Liver (tissue), 9 donors: ENCODE results near the gene CCDC97. TPM values are rescaled to one million over a fixed set of nuclear protein-coding genes. Genes with fewer than 3 reads are reported as not detected.

Experiments used
- DNase-seq: peaks from one replicate; pipeline ENCODE4 v3.0.0-alpha.2; 2017; ENCODE audit warnings: low spot score
- H3K27ac ChIP-seq, 2 donors: one replicate each; pipeline ENCODE4 v1.7.0; 2013; ENCODE audit warnings: inconsistent platforms in 2 of 2, low read length in 2 of 2, control low read depth in 1 of 2, low read depth in 1 of 2, mild to moderate bottlenecking in 1 of 2
- H3K27me3 ChIP-seq, 4 donors: one replicate each; pipeline versions ENCODE4 v1.6.1 to v1.7.0; 2013; ENCODE audit warnings: low read length in 3 of 4, inconsistent platforms in 1 of 4, mild to moderate bottlenecking in 1 of 4, moderate library complexity in 1 of 4; ENCODE audit not compliant: control insufficient read depth in 4 of 4, insufficient read depth in 4 of 4
- H3K36me3 ChIP-seq, 4 donors: one replicate each; pipeline versions ENCODE4 v1.6.1 to v1.7.0; 2013; ENCODE audit warnings: low read length in 3 of 4, mild to moderate bottlenecking in 3 of 4, low read depth in 1 of 4, moderate library complexity in 1 of 4; ENCODE audit not compliant: control insufficient read depth in 4 of 4, insufficient read depth in 3 of 4
- H3K4me1 ChIP-seq, 4 donors: one replicate each; pipeline versions ENCODE4 v1.6.1 to v1.7.0; 2013; ENCODE audit warnings: low read length in 3 of 4, mild to moderate bottlenecking in 3 of 4, moderate library complexity in 1 of 4; ENCODE audit not compliant: control insufficient read depth in 4 of 4, insufficient read depth in 4 of 4
- H3K4me3 ChIP-seq, 3 donors: one replicate each; pipeline versions ENCODE4 v1.6.1 to v1.7.0; 2013; ENCODE audit warnings: low read length in 3 of 3, control low read depth in 1 of 3, low read depth in 1 of 3, mild to moderate bottlenecking in 1 of 3
- H3K9ac ChIP-seq, 2 donors: one replicate each; pipeline ENCODE4 v1.7.0; 2013; ENCODE audit warnings: low read length in 2 of 2, mild to moderate bottlenecking in 2 of 2, moderate library complexity in 2 of 2, control low read depth in 1 of 2, low read depth in 1 of 2
- H3K9me3 ChIP-seq, 4 donors: one replicate each; pipeline versions ENCODE4 v1.6.1 to v1.7.0; 2013; ENCODE audit warnings: low read length in 3 of 4; ENCODE audit not compliant: control insufficient read depth in 4 of 4
- ATF3 ChIP-seq: IDR thresholded peaks from 2 replicates; pipeline ENCODE4 v1.6.1; 2016; ENCODE audit warnings: antibody characterized with exemption
- EGR1 ChIP-seq, 2 donors: IDR thresholded peaks; 2 replicates each; pipeline ENCODE4 v1.6.1; 2016 to 2018; ENCODE audit warnings: antibody characterized with exemption in 2 of 2, low read depth in 2 of 2
- FOXA1 ChIP-seq: IDR thresholded peaks from 2 replicates; pipeline ENCODE4 v1.6.1; 2016; ENCODE audit warnings: antibody characterized with exemption
- FOXA2 ChIP-seq: IDR thresholded peaks from 2 replicates; pipeline ENCODE4 v1.6.1; 2016; ENCODE audit warnings: antibody characterized with exemption
- GABPA ChIP-seq, 2 donors: IDR thresholded peaks in 1 of 2; conservative IDR thresholded peaks in 1 of 2; 2 replicates each; pipeline ENCODE4 v1.6.1; 2016; ENCODE audit warnings: antibody characterized with exemption in 2 of 2, mild to moderate bottlenecking in 1 of 2, moderate library complexity in 1 of 2
- HNF4A ChIP-seq, 2 donors: conservative IDR thresholded peaks; 2 replicates each; pipeline ENCODE4 v1.6.1; 2016; ENCODE audit warnings: antibody characterized with exemption in 2 of 2, mild to moderate bottlenecking in 2 of 2
- HNF4G ChIP-seq: IDR thresholded peaks from 2 replicates; pipeline ENCODE4 v1.6.1; 2016; ENCODE audit warnings: antibody characterized with exemption
- JUND ChIP-seq, 2 donors: IDR thresholded peaks; 2 replicates each; pipeline ENCODE4 v1.6.1; 2016; ENCODE audit warnings: antibody characterized with exemption in 2 of 2
- MAX ChIP-seq: IDR thresholded peaks from 2 replicates; pipeline ENCODE4 v1.6.1; 2016; ENCODE audit warnings: antibody characterized with exemption
- NR2F2 ChIP-seq: IDR thresholded peaks from 2 replicates; pipeline ENCODE4 v1.6.1; 2016; ENCODE audit warnings: antibody characterized with exemption
- RAD21 ChIP-seq, 2 donors: IDR thresholded peaks; 2 replicates each; pipeline ENCODE4 v1.6.1; 2016; ENCODE audit warnings: antibody characterized with exemption in 2 of 2, mild to moderate bottlenecking in 2 of 2
- RXRA ChIP-seq, 2 donors: IDR thresholded peaks; 2 replicates each; pipeline ENCODE4 v1.6.1; 2017 to 2018; ENCODE audit warnings: antibody characterized with exemption in 2 of 2, mild to moderate bottlenecking in 1 of 2
- SP1 ChIP-seq: IDR thresholded peaks from 2 replicates; pipeline ENCODE4 v1.6.1; 2018; ENCODE audit warnings: antibody characterized with exemption, mild to moderate bottlenecking
- TAF1 ChIP-seq: conservative IDR thresholded peaks from 2 replicates; pipeline ENCODE4 v1.6.1; 2016; ENCODE audit warnings: antibody characterized with exemption, mild to moderate bottlenecking
- YY1 ChIP-seq: IDR thresholded peaks from 2 replicates; pipeline ENCODE4 v1.6.1; 2016; ENCODE audit warnings: antibody characterized with exemption, mild to moderate bottlenecking
- ZBTB33 ChIP-seq: IDR thresholded peaks from 2 replicates; pipeline ENCODE4 v1.6.1; 2016; ENCODE audit warnings: antibody characterized with exemption
- WGBS: extraction: QIAGEN DNeasy Blood & Tissue Kit; methylation state at CpG from one replicate; pipeline ENCODE4 v1.1.7; 2013; 5-methylcytosine and 5-hydroxymethylcytosine counted together
- polyA plus RNA-seq, 2 donors: library from polyadenylated mRNA; stranded (reverse) in 1 of 2; unstranded in 1 of 2; fragments of 200-250 nt in 1 of 2; fragments of >200 nt in 1 of 2; fragmentation: Nextera tagmentation in 1 of 2; extraction: Ambion mirVana in 1 of 2; gene quantifications; one replicate each; pipeline versions ENCODE4 v1.2.1 to v1.2.3, GENCODE V29; 2013 to 2015
- total RNA-seq, 2 donors: library from RNA; depleted of rRNA; stranded (reverse); fragments of >200 nt; gene quantifications; one replicate each; pipeline ENCODE4 v1.2.3, GENCODE V29; 2014
- TF ChIP-seq, protein P1 (sequence below): IDR thresholded peaks from 2 replicates; pipeline ENCODE4 v1.6.1; 2016; ENCODE audit warnings: antibody characterized with exemption, mild to moderate bottlenecking
- TF ChIP-seq, protein P2 (sequence below): fragments of 150-350 bp; IDR thresholded peaks from 2 replicates; pipeline ENCODE4 v1.5.1; 2017; ENCODE audit warnings: improper control_type of control experiment, low read depth, low read length; ENCODE audit not compliant: missing input control
- donor health status: healthy.
- donor health status: healthy.
- donor health status: healthy.
- donor health status: healthy.
- donor health status: healthy.

CCDC97 gene
- total and polyA plus RNA-seq, 4 donors: 3.8 to 5.7 (median 5.3) TPM

GRCh38 chr19:41350735-41351338, 40.9 kb downstream of the CCDC97 start:
- Histone ChIP-seq H3K27ac (peak overlapping the region; percentile 45 to 63), H3K9me3 (no peaks in the 10 kb centered on the region), H3K36me3 (no peaks in the 10 kb centered on the region), H3K27me3 (no peaks in the 10 kb centered on the region), H3K4me1 (peaks cover 0 to 39% (median 18%) of the 10 kb centered on the region in 4 donors), H3K4me3 (peak overlapping the region; percentile 41 to 61 (median 50)), H3K9ac (peak overlapping the region in 1 of 2 donors; percentile 44)
- no peak for TF ChIP-seq ATF3
- no peak for TF ChIP-seq ZBTB33
- TF ChIP-seq FOXA1: no peak
- no peak for TF ChIP-seq TAF1
- no peak for TF ChIP-seq SP1
- no peak for TF ChIP-seq JUND (IDR thresholded peaks at IDR 0.05)
- TF ChIP-seq YY1: no peak
- TF ChIP-seq FOXA2: no peak
- TF ChIP-seq, protein P1, sequence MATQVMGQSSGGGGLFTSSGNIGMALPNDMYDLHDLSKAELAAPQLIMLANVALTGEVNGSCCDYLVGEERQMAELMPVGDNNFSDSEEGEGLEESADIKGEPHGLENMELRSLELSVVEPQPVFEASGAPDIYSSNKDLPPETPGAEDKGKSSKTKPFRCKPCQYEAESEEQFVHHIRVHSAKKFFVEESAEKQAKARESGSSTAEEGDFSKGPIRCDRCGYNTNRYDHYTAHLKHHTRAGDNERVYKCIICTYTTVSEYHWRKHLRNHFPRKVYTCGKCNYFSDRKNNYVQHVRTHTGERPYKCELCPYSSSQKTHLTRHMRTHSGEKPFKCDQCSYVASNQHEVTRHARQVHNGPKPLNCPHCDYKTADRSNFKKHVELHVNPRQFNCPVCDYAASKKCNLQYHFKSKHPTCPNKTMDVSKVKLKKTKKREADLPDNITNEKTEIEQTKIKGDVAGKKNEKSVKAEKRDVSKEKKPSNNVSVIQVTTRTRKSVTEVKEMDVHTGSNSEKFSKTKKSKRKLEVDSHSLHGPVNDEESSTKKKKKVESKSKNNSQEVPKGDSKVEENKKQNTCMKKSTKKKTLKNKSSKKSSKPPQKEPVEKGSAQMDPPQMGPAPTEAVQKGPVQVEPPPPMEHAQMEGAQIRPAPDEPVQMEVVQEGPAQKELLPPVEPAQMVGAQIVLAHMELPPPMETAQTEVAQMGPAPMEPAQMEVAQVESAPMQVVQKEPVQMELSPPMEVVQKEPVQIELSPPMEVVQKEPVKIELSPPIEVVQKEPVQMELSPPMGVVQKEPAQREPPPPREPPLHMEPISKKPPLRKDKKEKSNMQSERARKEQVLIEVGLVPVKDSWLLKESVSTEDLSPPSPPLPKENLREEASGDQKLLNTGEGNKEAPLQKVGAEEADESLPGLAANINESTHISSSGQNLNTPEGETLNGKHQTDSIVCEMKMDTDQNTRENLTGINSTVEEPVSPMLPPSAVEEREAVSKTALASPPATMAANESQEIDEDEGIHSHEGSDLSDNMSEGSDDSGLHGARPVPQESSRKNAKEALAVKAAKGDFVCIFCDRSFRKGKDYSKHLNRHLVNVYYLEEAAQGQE: no peak
- TF ChIP-seq RXRA (IDR thresholded peaks at IDR 0.05): no peak
- TF ChIP-seq HNF4G: no peak
- TF ChIP-seq NR2F2: no peak
- no peak for TF ChIP-seq MAX
- TF ChIP-seq RAD21 (IDR thresholded peaks at IDR 0.05): no peak
- TF ChIP-seq EGR1 (IDR thresholded peaks at IDR 0.05; ENCODE audit: low read depth in 2 of 2): no peak
- no peak for TF ChIP-seq GABPA (IDR thresholded peaks at IDR 0.05 in 1 of 2, conservative IDR thresholded peaks at IDR 0.05 in 1 of 2)
- TF ChIP-seq HNF4A (conservative IDR thresholded peaks at IDR 0.05): no peak
- TF ChIP-seq, protein P2, sequence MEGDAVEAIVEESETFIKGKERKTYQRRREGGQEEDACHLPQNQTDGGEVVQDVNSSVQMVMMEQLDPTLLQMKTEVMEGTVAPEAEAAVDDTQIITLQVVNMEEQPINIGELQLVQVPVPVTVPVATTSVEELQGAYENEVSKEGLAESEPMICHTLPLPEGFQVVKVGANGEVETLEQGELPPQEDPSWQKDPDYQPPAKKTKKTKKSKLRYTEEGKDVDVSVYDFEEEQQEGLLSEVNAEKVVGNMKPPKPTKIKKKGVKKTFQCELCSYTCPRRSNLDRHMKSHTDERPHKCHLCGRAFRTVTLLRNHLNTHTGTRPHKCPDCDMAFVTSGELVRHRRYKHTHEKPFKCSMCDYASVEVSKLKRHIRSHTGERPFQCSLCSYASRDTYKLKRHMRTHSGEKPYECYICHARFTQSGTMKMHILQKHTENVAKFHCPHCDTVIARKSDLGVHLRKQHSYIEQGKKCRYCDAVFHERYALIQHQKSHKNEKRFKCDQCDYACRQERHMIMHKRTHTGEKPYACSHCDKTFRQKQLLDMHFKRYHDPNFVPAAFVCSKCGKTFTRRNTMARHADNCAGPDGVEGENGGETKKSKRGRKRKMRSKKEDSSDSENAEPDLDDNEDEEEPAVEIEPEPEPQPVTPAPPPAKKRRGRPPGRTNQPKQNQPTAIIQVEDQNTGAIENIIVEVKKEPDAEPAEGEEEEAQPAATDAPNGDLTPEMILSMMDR: no peak
- WGBS: 20% methylated on average over 22 of the region's 22 CpGs
- no peak for DNase-seq
